Caki2 (cell line): Measurements from ENCODE around the gene FAM177B. TPM values are rescaled to one million over a fixed set of nuclear protein-coding genes. Genes with fewer than 3 reads are reported as not detected.
"Not testable (repeated sequence)": the region's sequence is repeated elsewhere in the genome, so short reads cannot be mapped to it uniquely, and the experiment has no call there.

ENCODE experiments used
- DNase-seq: peaks from one replicate; pipeline ENCODE4 v3.0.0-alpha.2; 2015; ENCODE audit warnings: low read depth
- in situ Hi-C: cut with HindIII; loops from 2 replicates; pipeline ENCODE4 v1.10.0; 2016; ENCODE audit warnings: low sequenced_read_pairs, low pct_unique_long_range_greater_than_20kb, mixed read lengths
- total RNA-seq: library from RNA; depleted of rRNA; stranded (reverse); fragments of >200 nt; shearing (Covaris generic); gene quantifications from 2 replicates; pipeline ENCODE4 v1.2.3, GENCODE V29; 2014; ENCODE audit warnings: low replicate concordance

Gene FAM177B
- total RNA-seq, 1 experiment from 2014 or later: 1.4 TPM

DNA sequence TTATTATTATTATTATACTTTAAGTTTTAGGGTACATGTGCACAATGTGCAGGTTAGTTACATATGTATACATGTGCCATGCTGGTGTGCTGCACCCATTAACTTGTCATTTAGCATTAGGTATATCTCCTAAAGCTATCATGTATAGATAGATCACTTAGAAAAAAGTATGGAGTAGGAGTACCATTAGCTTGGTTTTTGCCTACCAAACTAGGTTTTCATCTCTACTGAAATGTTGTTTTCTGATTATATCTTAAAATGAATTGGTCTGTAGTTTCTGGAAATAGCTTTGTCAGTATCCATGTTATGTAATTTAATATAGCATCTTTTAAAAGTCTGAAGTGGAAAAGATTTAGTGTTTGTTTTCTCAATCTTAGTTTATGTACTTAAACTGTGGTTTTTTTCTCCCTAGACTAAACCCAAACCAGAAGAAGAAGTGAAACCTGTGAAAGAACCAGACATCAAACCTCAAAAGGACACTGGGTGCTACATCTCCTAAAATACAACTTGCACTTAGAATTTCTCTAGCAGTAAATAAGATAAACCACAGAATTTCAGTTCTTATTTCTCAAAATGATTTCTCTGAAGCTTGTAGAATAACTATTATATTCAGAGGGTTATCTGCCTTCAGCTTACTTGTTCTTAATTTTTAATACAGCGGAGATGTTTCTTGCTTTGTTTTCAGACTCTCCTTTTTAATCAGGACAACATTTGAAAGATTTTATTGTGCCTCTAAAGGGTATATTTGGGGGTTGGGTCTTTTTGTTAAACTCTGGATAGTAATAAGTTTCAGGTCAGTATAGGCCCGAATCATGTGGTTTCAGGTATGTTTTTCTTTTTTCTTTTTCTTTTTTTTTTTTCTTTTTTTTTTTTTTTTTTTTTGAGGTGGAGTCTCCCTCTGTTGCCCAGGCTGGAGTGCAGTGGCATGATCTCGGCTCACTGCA is 4.5 kb upstream of the FAM177B start:
- no peak for DNase-seq
- in situ Hi-C loops: loop anchor here (25.0 kb wide), 1 partner anchor 355 kb away; no protein-coding TSS in a partner anchor

DNA sequence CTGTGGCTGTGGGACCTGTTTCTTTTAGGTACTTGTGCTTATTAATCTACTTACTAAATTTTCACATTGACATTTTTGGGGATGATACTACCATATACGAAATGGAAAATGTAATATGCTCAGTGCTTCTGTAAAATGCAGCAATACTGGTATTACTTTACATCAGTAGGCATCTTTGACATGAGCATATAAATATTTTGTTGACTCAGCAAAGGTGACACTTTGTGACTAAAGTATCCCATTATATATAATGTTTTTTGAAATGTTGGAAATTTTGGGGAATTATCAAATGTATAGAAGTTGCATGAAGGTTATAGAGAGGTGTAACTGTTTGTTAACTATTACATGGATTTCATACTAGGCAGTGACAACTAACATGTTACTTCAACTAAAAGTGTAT is 2.3 kb upstream of the FAM177B start:
- DNase-seq: no peak
- in situ Hi-C loops: loop anchor here (25.0 kb wide), 1 partner anchor 353 kb away; no protein-coding TSS in a partner anchor

GRCh38 chr1:222736470-222736869 is 532 bp upstream of the FAM177B start:
- in situ Hi-C loops: loop anchor here (25.0 kb wide), 1 partner anchor 351 kb away; no protein-coding TSS in a partner anchor
- no peak for DNase-seq

DNA sequence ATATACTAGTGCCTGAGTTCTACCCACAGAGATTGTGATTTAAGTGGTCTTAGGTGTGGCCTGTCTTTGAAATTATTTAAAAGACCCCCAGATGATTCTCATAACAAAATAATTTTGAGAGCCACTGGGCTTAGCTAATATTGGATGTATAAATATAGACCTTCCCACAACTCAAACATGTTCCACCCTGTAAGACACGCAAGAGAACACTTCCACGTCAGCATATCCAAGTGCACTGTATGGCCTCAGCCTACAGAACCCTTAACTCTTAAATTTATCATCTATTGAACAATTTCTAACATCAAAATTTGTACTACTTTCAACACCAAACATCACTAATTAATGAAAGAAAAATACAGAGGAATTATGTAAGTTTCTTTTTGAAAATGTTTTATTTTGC is 2.5 kb downstream of the FAM177B start:
- no peak for DNase-seq
- in situ Hi-C loops: loop anchor here (25.0 kb wide), 1 partner anchor 348 kb away; no protein-coding TSS in a partner anchor

DNA sequence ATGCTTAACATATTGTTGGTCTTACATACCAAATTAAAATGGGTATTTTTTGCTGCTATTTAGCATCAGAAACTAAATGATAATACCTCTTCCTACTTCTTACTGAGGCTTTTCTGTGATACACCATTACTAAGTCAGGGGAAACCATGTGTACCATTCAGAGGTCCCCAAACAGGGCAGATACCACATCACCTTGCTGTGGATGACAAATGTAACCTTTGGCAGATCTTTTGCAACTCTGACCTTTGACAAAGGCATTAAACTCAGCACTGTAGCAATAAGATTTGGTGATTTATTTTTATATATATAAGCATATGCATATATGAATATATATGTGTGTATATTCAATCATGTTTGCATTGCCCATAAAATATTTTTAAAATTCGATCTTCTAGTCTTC is 2.9 kb downstream of the FAM177B start:
- no peak for DNase-seq

GRCh38 chr1:222741630-222742457 is 4.8 kb downstream of the FAM177B start:
- DNase-seq: not testable (repeated sequence)
- in situ Hi-C loops: loop anchor here (25.0 kb wide), 1 partner anchor 345 kb away; no protein-coding TSS in a partner anchor

More for the DNA sequence above, 2.9 kb downstream of the FAM177B start:
- in situ Hi-C loops: loop anchor here (25.0 kb wide), 1 partner anchor 347 kb away; no protein-coding TSS in a partner anchor

GRCh38 chr1:222749927-222750326 is 12.9 kb downstream of the FAM177B start:
- in situ Hi-C loops: loop anchor here (25.0 kb wide), 1 partner anchor 337 kb away; no protein-coding TSS in a partner anchor
- DNase-seq: no peak

DNA sequence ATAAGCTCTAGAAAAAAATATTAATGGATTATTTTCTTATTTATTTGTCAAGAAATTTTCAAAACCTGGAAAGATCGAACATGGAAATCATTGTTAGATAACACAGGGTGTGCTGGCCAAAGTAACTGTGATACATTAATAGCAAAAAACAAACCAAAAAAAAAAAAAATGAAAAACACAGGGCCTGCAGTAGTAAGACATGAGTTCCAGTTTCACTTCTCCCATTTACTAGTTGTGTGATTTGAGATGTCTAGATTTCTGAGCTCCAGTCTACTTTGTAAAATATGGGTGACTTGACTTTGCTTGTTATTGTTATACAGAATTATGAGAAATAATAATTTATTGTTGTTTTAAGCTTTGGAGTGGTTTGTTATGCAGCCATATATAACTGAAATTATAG is 13.6 kb downstream of the FAM177B start:
- in situ Hi-C loops: no loop called here

DNA sequence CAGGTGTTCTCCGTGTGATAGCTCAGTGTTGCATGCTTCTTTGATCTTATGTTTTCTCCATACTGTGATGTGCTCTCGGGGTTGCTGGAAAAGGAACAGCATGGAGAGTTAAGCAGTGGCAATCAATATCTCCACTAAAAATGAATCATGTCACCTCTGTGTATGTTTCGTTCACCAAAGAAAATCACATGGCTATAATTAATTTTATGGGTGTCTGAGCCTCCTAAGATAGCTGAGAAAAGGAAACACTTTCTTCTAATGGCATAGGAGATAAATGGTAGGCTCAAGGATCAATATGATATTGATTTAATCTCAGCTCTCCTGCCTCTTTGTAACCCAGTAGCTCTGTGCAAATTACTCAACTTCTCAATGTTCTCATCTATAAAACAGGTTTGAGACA is 14.3 kb downstream of the FAM177B start:
- no peak for DNase-seq
- in situ Hi-C loops: no loop called here

More for the DNA sequence above, 13.6 kb downstream of the FAM177B start:
- DNase-seq: no peak

GRCh38 chr1:222754366-222755139 is 17.6 kb downstream of the FAM177B start:
- in situ Hi-C loops: no loop called here
- peak; percentile 93 for DNase-seq

- in situ Hi-C loops: no loop called here
Observed at GRCh38 chr1:222757646-222758268, 20.8 kb downstream of the FAM177B start.

GRCh38 chr1:222759451-222760035 is 22.5 kb downstream of the FAM177B start:
- no peak for DNase-seq
- in situ Hi-C loops: no loop called here

More at GRCh38 chr1:222757646-222758268, 20.8 kb downstream of the FAM177B start:
- no peak for DNase-seq

GRCh38 chr1:222761083-222761482 is 24.1 kb downstream of the FAM177B start:
- DNase-seq: no peak
- in situ Hi-C loops: no loop called here

GRCh38 chr1:222762178-222762577 is 25.2 kb downstream of the FAM177B start:
- DNase-seq, in situ Hi-C loops: not testable (repeated sequence)

DNA sequence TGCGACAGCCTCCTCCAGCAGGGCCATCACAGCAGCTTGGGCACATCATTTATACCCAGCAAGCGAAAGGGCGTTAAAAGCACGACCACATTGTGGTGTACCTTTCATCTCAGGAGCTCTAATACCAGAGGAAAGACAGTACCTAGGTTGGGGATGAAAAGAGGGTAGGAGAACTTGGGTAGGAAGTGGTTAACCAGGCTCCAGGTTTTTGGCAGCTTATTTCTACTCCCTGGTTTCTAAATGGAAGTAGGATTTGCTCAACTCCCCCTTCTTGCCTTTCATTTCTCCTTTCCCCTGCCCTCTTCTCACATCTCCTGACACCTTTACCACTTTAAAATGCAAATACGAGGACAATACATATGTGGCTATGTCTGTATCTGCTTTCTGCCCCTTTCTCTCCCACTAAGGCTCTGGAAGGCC is 30.2 kb downstream of the FAM177B start:
- no peak for DNase-seq
- in situ Hi-C loops: no loop called here

- no peak for DNase-seq
- in situ Hi-C loops: no loop called here
Observed at GRCh38 chr1:222768592-222768991, 31.6 kb downstream of the FAM177B start.

DNA sequence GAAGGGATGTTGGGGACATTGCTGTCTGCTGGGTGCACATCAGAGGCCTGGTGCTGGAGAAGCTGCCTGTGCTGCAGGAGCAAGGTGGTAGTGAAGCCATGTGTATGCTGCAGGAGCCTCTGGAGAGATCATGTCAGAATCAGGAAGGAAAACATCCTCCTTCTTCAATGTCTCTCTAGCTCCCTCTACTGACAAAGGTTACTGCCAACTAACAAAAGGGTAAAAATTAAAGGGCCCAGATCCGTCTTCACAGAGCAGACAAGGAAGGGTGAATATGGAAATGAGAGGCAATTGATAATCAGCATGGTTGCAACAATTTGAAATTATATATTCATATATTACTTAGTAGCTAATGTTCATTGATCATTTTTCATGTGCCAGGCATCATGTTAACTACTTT is 32.2 kb downstream of the FAM177B start:
- in situ Hi-C loops: no loop called here
- no peak for DNase-seq
